ENCODE measurements around the gene MRPS34.

MRPS34 gene

DNA sequence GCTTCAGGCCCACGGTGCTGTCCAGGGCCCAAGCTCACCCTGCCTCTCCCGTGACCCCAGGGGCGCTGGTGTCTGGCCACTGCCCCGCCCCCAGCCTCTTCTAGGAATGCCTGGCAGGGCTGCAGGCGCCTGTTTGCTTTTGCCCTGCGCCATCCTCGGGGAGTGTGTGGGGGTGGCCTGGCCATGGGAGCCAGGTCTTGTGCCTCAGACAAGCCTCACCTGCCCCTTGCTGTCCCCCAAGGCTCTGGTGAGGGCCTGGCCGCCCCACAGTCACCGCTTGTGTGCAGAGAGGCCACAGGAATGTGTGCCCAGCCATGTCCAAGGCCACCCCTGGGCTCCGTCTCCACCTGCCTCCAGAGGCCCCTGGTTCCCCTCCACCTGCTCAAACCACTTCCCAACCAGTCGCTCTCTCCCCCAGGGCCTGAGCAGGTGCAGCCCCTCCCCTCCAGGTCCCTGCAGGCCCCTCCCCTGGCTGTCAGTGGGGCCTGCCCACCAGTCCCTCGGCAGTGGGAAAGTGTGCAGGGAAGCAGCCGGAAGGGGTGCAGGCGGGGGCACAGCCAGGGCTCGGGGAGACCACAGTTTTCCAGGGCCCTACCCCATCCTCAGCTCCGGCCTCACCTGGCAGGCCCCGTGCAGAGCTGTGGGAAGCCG lies 21.4 kb upstream of the MRPS34 start:
- no peak for DNase-seq (ENCODE audit: low spot score)

DNA sequence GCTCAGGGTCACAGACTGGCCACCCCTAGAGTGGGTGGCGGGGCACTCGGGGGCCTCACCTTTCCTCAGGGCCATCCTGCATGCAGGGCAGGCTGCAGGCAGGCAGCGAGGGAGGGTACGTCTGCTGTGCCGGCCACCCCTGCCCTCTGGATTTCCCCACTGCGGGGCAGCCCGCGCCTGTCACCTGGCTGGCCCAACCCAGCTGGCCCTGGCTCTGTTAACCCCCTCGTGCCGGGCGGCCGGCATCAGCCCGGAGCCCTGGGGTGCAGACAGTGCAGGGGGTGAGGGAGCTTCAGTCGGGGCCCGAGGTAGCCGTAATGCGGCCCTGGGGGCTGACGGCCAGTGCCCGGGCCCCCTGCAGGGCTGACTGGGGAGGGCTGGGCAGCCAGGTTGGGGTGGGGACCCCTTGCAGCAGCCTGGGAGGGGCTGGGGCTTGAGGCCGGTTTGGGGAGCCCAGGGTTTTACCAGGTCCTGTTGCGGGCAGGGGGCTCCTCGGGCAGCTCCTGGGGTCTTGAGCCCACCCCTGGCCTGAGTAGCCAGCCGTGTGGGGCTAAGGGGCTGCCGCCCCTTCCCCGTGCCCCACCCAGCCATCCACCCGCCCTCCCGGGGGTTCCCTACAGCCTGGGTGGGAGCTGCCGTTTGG lies 20.8 kb upstream of the MRPS34 start, which contains the start of gene IGFALS:
Gene IGFALS (minus strand): TSS at position 128 of the 643 bp plus-strand sequence. CDS start 53 bp downstream, at position 75.
- no peak for DNase-seq (ENCODE audit: low spot score)

DNA sequence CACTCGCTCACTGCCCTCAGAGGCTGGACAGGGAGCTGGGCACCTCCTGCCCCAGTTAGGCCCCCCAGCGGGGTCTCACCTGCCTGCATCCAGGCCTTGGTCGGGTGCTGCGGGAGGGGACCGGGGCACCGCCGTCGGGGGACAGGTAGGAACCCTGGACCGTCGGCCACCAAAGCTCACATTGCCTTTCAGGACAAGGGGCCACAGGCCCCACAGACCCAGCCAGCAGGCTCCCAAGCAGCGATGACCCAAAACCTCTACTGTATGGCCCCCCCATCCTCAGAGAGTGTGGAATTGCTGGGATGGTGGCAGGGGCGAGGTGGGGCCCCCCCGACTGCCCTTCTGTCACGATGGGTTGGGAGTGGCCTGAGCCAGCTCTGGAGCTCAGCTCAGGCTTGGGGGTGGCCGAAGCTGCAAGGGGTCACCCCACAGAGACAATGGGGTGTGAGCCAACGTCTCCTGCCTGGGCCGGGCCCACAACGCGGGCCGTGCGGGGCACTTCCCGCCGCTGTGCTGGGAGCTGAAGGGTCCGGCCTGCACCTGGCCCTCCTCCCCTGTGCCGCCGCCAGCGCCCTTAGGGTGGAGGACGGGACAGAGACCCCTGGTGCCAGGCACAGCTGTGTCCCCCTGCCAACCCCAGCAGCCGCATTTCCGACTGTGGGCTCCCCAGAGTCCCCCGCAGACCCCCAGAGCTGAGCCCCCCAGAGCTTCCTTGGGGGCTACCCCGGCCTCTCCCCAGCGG lies 20.1 kb upstream of the MRPS34 start:
- no peak for DNase-seq (ENCODE audit: low spot score)

DNA sequence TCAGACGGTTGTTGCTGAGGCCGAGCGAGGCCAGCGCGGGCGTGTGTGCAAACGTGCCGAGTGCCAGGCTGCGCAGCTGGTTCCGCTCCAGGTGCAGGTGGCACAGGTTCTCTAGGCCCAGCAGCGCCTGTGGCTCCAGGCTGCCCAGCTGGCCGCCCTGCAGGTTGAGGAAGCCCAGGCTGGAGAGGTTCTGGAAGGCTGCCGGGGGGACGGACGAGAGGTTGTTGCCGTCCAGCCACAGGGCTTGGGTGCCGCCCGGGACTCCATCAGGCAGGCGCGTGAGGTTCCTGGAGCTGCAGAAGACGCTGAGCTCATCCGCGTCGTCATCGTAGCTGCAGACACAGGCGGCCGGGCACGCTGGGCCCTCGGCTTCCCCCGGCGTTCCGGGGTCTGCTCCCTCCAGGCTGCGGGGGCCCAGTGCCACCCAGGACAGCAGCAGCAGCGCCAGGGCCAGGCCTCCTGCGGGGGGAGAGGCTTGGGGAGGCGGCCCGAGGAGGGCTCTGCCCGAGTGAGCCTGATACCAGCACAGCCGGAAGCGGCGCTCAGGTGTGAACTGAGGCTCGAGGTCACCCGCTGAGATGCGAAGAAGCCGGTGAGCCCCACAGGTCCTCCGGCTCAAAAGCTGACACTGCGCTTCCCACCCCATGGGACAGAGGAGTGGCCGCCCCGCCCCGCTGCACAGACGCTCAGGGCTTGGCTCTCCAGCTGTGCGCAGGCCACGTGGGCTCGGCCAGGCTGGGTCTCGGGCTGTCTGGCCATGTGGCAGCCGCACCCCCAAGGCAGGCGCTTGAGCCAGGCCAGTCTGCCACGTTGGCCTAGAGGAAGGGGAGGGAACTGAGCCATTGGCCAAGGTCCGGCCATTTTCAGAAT lies 19.2 kb upstream of the MRPS34 start:
- no peak for DNase-seq (ENCODE audit: low spot score)

DNA sequence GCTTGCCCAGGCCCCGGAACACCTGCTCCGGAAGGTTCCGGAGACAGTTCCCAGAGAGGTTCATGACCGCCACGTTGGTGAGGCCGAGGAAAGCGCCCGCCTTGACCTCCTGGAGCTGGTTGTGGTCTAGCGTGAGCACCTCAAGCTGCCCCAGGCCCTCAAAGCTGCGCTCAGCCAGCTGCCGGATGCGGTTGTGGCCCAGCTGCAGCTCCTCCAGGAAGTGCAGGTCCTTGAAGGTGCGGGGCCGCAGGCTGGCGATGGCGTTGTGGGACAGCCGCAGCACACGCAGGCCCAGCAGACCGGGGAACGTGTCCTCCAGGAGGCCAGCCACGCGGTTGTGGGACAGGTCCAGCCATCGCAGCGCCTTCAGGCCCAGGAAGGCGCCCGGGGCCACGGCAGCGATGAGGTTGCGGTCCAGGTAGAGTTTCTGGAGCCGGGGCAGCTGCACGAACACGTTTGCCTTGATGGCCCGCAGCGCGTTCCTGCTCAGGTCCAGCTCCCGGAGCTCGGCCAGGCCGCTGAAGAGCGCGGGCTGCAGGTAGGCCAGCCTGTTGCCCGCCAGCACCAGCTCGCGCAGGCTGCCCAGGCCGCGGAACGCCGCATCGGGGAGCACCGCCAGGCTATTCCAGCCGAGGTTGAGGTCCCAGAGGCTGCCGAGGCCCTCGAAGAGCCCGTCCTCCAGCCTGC lies 18.5 kb upstream of the MRPS34 start:
- DNase-seq (ENCODE audit: low spot score), result no peak

DNA sequence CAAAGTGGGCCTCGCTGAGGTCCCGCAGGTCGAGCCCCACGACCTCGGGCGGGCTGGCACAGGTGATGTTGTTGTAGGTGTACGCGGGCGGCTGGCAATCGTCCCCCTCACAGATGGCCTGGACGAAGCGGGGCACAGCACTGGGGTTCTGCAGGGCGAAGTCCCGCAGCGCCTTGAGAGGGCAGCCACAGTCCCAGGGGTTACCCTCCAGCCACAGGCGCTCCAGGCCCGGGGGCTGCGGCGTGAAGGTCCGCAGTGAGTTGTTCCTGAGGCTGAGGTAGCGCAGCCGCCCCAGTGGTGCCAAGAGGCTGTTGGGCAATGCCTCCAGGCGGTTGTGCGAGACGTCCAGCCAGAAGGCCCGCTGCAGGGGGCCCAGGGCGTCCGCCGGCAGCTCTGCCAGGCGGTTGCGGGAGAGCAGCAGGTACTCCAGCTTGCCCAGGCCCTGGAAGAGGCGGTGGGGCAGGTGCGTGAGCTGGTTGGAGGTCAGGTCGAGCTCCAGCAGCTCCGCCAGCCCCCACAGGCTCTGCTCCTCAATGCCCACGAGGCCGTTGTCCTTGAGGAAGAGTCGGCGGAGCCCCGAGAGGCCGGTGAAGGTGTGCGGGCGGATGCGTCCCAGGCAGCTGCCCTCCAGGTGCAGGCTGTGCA lies 17.8 kb upstream of the MRPS34 start:
- no peak for DNase-seq (ENCODE audit: low spot score)

DNA sequence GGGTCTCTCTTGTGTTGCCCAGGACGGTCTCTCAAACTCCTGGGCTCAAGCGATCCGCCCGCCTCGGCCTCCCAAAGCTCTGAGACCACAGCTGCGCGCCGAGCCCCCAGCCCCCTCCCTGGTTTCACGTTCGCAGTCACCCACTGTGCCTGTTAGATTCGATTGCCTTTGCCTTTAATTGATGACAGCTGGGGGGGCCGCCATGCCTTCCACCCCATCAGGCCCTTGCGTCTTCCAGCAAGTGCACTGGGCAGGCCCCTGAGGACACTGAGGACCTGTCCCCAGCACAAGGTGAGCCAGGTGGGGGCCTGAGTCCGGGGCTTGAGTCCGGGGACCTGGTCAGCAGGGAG lies 17.3 kb upstream of the MRPS34 start:
- no peak for DNase-seq (ENCODE audit: low spot score)

DNA sequence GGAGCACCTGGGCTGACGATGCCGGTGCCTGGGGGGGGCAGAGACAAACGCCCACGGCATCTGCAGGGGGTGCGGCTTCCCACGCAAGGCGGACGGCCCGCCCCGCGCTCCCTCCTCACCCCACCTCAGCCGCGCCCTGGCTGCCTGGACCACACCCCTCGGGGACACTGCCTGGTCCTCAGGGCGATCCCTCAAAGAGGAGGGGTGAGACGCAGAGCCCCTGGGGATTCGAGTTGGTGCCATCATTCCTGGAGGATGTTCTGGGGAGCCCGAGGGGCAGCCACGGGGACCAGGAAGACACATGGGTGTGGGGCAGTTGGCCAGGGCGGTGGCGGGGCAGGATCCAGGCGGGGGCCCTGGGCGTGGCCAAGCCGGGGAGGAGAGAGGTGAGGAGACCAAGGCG lies 16.7 kb upstream of the MRPS34 start:
- no peak for DNase-seq (ENCODE audit: low spot score)

DNA sequence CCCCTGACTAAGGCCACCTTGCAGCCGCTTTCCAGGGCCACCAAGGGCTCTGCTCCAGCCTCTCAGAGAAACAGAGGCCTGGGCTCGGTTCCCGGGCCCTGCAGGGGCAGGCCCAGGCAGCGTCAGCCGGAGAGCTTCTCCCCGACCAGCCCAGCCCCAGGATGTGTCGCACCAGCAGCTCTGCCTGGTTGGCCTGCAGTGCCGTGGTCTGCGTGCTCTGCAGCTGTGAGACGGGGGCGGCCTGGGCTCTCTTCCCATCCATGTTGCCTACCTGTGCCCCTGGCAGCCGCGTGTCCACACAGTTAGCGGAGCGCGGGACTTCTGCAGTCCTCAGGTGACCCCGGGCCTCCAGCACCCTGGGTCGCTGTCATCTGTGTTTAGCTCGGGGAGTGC lies 15.8 kb upstream of the MRPS34 start:
- no peak for DNase-seq (ENCODE audit: low spot score)

DNA sequence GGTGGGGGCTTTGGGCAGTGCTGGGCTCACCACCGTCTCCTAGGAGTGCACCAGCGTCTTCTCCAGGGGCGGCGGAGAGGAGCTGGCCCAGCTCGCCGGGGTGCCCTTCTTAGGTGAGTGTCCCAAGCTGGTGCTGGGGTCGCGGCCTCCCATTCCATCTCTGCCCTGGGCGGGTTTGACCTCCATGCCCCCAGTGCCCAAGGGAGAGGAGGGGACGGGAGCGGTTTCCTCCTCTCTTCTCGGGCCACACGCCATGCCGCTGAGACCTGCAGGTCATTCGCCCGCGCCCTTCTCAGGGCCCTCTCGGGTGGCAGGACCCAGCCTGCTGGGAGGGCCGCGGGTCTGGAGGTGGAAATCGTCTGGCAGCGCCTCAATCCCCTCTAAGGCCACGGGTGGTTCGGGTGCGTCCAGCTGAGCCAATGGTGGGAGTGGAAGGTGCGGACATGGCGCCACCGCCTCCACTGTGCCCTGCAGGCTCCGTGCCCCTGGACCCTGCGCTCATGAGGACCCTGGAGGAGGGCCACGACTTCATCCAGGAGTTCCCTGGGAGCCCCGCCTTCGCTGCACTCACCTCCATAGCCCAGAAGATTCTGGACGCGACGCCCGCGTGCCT lies 15.3 kb upstream of the MRPS34 start:
- no peak for DNase-seq (ENCODE audit: low spot score)

DNA sequence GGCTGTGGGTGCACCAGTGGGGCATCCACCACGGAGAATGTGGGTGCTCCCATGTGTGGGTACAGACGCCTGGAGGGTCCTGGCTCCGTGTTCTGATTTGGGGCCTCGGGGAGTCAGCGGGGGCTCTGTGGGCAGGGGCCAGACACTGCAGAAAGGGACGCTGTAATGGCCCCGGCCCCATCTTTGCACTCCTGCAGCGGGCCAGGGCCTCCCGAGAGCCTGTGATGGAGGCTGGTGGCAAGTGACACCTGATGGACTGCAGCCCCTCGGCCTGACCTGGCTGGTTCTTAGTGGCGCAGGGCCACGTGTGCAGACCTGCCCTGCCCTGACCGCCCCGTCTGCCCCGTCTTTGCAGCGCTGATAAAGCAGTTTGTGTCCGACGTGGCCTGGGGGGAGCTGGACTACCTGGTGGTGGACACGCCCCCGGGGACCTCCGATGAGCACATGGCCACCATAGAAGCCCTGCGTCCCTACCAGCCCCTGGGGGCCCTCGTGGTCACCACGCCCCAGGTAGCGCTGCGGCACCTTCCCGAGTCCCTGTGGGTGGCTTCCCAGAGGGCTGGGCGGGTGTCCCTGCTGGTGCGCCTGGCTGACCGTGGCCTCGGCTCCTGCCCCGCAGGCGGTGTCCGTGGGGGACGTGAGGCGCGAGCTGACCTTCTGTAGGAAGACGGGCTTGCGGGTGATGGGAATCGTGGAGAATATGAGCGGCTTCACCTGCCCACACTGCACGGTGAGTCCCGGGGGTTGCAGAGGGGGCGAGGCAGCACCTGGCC lies 14.6 kb upstream of the MRPS34 start:
- DNase-seq (ENCODE audit: low spot score), result no peak

DNA sequence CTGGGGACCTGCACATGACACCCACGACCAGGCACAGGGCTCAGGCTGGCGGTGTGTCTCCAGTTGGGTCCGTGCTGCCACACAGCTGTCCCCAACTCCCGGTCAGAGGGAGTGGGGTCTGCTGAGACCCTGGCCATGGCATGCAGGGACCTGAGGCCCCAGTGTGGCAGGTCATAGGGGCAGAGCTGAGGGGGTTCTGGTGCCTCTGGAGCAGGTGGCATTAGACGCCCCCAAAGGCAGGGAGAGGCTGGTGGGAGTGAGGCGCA lies 14.1 kb upstream of the MRPS34 start:
- DNase-seq (ENCODE audit: low spot score), result no peak

DNA sequence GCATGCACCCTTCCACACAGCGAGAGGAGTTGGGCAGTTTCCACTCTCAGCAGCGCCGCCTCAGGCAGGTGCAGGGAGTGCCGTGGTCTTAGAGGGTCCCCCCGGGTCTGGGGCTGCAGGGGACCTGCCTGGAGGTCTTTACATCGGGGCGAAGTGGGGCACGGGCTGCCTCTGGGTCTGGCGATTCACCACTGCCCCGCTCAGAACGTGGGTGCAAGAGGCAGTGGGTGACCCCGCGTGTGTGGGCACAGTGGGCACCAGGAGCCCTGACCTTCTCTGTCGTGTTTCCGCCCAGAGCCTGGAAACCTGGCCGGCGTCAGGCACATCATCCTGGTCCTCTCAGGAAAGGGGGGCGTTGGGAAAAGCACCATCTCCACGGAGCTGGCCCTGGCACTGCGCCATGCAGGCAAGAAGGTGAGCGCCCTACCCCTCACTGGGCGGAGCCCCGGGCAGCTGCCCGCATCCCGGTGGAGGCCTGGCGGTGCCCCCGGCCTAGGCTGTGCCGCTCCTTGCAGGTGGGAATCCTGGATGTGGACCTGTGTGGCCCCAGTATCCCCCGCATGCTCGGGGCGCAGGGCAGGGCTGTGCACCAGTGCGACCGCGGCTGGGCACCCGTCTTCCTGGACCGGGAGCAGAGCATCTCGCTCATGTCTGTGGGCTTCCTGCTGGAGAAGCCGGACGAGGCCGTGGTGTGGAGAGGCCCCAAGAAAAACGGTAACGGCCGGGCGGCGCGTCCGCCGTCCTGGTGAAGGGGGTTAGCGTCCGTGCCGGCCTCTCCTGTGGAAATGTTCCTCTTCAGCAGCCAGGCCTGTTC lies 13.5 kb upstream of the MRPS34 start:
- no peak for DNase-seq (ENCODE audit: low spot score)

DNA sequence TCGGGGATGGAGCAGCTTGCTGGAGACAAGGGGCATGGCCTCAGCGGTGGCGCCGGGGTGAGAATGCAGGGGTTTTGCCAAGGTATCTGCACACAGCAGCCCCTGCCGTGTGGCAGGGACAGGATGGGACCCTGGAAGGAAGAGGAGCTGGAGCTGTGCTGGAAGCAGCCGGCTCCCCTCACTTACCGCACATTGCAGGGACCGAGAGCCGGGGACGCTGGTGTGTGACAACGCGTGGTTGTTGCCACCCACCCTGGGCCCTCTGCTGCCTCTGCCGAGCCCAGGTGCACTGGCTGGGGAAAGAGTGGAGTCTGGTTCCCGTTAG lies 12.9 kb upstream of the MRPS34 start:
- DNase-seq (ENCODE audit: low spot score), result no peak

DNA sequence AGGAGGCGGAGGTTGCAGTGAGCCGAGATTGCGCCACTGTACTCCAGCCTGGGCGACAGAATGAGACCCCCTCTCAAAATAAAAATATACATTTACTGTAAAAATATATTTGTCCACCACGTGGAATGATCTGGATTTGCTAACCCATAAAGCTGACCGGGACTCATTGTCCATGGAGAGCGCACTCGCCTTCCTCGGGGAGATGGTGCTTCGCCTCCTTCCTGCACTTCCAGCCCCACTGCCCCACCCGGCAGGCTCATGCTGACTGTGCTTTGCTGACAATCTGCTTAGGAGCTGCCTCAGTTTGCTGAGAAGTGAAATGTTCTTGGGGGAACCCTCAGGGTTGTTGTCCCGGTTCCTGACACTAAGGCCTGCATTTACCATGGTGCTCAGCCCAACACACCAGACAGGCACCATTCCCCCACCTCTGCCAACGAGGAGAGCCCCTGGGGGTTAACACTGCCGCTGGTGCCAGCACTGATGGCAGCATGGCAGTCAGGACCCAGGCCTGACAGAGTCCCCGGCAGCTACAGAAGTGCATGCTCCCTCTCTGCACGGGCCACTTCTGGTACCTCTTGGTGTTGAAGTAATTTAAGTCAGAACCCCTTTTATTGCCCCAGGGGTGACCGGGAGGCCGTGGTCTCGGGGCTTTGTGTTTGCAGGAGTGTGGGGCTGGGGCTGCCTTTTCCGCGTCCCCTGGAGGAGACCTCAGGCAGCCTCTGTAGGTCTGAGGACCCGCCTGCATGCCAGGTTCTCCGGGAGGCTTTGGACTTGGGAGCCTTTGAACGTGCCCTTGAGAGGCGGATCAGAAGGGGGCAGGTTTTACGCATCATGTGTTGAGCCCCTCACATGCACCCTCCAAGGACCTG lies 12.3 kb upstream of the MRPS34 start:
- no peak for DNase-seq (ENCODE audit: low spot score)

DNA sequence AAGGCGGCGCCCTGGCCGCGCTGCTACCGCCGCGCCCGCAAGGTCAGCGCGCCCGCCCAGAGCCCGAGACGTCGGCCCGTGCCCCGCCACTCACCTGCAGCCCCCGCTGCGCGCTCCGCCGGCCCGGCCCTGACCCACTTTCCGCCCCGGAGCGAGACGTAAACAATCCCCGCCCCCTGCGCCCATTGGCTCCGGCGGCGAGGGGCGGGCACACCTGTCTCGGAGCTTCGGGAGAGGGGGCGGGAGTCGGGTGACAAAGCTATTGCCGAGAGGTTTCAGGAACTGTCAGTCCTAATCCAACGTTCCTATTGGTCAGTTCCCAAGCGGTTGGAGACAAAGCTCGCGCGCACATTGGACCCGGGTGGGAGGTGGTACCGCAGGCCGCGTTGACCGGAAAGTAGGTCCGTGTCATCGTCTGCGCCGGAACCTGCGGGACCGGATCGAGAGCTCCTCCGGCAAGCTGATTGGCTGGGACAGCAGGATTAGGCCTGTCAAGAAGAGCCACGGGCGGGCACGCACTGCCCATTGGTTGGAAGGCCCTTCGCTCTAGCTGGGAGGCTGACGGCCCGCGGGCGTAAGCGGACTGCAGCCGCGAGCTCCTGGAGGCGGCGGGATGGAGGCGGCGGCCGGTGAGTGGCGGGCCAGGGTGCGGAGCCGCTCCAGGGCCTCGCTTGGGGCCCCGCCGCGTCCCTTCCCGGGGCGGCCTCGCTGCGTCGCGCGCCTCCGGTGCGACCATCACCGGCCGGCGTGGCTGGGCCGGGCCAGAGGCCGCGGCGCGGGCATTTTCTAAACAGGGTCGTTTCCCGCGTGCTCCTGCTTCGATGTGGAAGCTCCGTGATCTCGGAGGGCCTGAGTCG lies 9.7 kb upstream of the MRPS34 start, which contains the start of the genes NUBP2 and SPSB3:
Gene NUBP2 (plus strand): TSS at position 553 of the 857 bp plus-strand sequence. CDS start 61 bp downstream, at position 614.
Gene SPSB3 (minus strand): TSS at position 164 of the 857 bp plus-strand sequence. CDS start 1,088 bp downstream, outside the sequence.
- DNase-seq (ENCODE audit: low spot score), result peak; percentile 96

DNA sequence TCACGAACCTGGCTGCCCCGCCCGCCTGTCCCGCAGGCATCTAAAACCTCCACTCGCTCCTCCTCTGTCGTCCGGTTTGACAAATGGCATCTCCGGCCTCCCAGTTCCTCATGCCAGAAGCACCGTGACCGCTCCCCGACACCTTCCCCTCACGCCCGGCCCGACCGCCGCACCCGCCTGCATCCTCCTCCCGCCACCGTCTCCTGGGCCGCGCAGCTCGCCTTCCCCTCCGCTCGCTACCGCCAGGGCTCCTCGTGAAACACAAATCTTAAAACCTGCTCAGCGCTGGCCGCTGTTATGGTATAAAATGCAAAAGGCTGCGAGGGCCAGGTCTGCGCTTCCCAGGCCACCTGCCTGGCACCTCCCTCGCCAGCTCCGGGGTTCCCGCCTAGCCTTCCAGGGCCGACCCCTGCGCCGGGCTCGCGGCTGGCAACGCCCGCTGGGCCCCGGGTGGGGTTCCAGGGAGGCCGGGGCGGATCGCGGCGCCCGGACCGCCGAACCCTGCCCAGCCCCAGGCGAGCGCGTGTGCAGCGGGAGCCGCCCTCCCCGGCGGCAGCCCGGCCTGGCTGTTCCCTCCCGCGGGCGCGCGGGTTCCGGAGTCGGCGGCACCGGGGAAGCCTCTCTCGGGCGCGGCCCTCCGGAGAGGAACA lies 8.9 kb upstream of the MRPS34 start:
- peak; percentile 69 for DNase-seq (ENCODE audit: low spot score)

All from D341Med (cell line).